HG03442 (cell line): ENCODE results near the gene AZI2.

Source experiments
- ATAC-seq: cut with Tn5 transposase; IDR thresholded peaks from one replicate; pipeline ENCODE4 v1.9.1; 2021; ENCODE audit warnings: mild to moderate bottlenecking, moderate library complexity; ENCODE audit not compliant: unreplicated experiment

The AZI2 gene, protein sequence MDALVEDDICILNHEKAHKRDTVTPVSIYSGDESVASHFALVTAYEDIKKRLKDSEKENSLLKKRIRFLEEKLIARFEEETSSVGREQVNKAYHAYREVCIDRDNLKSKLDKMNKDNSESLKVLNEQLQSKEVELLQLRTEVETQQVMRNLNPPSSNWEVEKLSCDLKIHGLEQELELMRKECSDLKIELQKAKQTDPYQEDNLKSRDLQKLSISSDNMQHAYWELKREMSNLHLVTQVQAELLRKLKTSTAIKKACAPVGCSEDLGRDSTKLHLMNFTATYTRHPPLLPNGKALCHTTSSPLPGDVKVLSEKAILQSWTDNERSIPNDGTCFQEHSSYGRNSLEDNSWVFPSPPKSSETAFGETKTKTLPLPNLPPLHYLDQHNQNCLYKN

GRCh38 chr3:28348629-28349468 lies at the start of gene AZI2, which contains the start of gene ZCWPW2:
Gene AZI2 (minus strand): TSS chr3:28348824. CDS start chr3:28340617, 8,207 bp downstream.
Gene ZCWPW2 (plus strand): TSS chr3:28348721. CDS start chr3:28413069, 64,348 bp downstream.
- ATAC-seq = peak; percentile 86

- ATAC-seq = no peak
These were observed 40.4 kb upstream of the AZI2 start for GRCh38 chr3:28388978-28389377.

GRCh38 chr3:28386049-28386448 lies 37.4 kb upstream of the AZI2 start:
- no peak for ATAC-seq

DNA sequence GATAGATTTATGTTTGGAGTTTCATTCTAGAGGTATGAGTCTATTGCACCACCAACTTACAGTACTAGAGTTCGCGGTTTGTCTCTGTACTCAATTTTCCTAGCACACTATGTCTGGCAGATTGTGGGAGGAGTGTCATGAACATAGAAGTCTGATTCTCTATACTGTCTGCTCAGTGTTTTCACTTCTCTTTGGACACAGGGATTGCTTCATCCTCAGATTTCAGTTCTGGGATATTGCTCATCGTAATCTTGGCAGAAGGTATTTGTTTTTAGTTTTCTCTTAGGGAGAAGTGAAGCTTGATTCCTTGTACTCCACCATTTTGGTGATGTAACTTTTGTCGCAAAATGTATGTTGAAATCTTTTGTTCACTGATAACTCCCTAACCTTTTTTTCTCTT lies 27.8 kb upstream of the AZI2 start:
- no peak for ATAC-seq

DNA sequence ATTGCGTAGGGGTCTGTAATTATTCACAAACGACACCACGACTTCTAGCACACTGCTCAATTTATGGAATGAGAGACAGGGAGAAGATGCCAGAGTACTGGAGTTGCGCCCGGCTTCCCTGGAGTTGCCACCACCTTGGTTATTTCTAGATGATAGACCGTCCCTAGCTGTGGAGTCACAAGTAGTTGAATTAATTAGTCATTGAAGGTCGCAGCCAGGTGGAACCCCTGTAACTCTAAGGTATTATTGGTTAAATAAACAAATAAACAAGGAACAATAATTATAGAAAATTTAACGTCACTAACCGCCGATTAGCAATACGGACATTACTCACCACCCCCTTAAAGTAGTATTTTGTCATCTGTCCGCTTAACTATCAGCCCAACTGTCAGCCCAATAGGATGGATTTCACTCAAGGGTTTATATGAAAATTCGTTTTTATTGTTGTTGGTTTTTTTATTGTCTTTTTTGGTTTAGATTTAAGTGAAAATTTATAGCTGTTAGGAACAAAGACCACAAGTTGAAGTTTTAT lies 911 bp upstream of the AZI2 start:
- ATAC-seq = no peak

DNA sequence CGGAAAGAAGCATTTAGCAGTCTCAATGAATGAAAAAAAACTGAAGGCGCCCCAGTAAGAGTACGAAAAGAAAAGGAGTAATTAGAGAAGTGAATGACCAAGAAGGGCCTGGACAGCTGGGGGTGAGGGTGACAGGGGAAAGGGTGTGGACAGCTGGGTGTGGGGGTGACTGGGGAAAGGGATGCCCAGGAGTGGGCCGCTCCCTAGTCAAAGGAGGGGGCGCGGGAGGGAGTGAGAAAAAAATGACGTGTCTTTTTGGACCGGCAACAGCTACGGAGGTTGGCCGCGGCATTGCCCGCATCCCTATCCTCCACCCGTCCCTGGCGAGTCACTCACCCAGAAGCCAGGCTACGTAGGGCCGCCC lies 377 bp downstream of the AZI2 start:
- no peak for ATAC-seq

DNA sequence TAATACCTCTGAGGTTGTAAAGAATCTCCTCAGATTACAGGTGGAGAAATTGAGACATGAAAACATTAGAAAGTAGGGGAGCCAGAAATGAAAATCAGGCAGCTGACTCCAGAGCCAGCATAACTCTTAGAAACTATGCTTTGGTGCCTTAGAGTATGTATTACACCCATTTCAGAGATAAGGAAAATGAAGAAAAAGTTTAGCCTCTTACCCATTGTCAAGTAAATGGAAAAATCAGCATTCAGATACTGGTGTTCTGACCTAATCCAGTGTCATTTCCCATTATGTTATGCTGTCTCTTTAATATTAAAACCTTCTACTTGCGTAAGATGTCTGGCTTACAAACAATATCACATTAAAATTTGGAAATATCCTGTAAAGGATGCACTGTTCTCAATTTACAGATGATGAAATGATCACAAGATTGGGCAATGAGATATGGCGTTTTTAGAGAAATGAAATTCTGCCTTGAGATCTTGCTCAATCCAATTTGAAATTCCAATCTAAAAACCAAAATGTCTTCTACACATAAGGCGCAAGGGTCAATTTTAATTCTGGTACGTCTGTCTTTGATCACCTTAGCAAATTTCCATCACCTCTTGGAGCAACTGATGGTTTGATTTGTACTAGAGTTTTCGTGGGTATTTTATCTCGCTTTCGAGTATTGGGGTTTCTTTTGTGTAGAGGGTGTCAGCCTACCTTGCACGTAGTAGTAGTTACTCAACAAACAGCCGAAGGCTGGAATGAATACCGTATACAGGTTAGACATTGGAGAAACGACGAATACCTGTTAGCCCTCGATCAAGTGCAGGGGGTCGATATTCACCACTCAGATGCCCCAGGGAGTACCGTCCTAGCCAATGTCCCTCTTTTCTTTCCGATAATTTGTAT lies 1.0 kb downstream of the AZI2 start:
- ATAC-seq = no peak

GRCh38 chr3:28345690-28346089 lies 2.9 kb downstream of the AZI2 start:
- no peak for ATAC-seq

DNA sequence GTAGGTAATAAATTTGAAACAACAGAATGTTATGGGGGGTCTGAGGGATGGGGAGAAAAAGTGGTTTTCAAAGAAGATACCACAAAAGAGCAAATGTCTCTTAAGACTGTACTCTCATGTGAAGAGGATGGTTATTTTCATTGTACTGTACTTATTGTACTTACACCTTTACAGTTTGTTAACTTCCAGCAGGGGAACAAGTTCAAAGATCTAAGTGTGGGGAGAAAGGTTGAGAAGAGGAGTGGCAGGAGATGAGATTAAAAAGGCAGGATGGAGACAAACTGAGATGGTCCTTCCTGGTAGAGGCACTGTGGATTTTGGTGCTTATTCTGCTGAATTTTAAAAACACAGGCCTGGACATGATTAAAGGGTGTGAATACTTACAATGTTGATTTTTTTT lies 5.5 kb downstream of the AZI2 start:
- no peak for ATAC-seq

DNA sequence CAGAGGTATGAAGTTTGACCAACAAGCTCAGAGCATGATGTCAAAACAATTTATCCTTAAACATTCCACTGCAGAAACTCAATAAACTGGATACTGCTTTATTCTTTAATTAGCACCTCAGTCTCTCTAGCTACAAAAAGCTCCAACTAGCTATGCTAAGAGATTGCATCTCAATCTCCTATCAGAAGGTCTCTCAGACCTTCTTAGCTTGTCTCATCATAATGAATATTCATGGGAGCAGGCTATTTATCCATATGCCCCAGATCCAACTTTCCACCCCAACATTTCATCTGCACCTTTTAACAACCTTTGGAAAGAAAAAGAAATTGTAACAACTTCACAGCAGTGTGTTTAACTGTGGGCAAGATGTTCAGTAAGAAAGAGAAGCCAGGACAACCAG lies 11.4 kb downstream of the AZI2 start:
- no peak for ATAC-seq

DNA sequence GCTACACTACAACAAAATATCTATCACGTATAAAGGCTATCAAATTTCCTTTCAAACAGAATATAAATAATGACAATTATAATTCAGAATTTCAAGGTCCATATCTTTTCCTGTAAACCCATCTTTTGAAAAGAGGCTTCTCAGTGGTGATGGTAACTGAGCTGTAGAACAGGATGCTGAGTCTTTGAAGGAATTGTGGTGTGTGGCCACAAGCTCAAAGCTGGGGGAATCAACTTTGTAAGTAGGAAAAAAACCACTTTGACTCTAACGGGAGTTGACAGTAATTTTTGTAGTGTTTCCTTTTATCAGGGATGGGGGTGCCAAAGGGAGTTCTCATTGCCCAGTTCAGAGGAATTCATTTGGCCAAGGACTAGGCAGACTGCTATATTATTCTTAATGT lies 13.4 kb downstream of the AZI2 start:
- ATAC-seq = no peak

DNA sequence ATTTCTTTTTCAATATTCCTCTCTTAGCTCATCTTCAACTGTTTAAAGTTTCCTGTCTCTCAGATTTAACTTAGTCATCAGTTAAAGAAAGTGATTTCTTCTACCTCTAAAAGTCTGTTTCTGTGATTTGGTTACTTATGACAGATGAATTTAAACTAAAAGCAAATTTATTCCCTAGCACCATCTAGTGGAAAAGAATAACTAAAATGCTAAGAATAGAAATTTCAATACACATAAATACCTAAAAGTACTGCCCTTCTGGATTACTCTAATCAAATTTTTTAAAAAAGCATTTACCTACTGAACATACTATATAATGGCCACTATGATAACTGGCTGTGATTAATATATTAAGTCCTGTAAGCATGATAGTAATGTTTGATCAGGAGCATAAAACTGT lies 14.1 kb downstream of the AZI2 start:
- ATAC-seq = no peak

GRCh38 chr3:28328188-28329151 lies 20.2 kb downstream of the AZI2 start:
- ATAC-seq = no peak

DNA sequence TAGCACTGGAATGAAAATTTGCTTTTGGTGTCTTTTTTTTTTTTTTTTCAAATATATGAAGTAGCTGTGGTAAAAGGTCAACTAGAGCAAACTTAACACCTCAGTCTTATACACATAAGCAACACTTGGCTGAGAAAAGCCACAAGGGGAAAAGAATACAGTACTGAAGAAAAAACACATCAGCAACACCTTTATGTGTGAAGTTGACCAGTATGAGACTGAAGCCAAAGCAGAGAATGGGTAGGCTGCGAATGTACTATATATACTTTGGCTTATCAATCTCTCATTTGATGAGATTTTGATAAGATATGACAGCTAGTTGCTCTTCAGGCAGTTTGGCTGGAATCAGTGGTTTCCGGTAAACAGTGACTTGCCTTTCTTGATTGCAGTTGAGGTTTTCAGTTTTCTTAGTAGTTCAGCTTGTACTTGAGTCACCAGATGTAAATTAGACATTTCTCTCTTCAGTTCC lies 22.1 kb downstream of the AZI2 start:
- ATAC-seq = peak; percentile 87

DNA sequence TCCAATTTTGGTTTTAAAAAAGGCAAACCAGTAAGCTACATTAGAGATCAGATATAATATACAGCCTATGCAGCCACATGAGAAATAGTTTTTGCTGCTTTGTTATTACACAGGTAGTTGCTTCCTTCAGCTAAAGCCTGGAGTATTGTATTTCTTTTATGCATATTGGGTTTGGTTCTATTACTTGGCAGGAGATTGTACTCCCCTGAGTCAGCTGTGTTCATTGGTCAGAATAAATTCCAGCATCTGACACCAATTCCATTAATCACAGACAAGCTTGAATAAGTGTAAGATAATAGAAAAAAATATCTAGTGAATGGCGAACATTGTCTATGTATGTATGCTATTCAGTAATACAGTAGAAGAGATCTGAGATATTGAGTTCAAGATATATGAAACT lies 26.2 kb downstream of the AZI2 start:
- no peak for ATAC-seq

- ATAC-seq = no peak
These were observed 27.6 kb downstream of the AZI2 start for GRCh38 chr3:28320981-28321380.

DNA sequence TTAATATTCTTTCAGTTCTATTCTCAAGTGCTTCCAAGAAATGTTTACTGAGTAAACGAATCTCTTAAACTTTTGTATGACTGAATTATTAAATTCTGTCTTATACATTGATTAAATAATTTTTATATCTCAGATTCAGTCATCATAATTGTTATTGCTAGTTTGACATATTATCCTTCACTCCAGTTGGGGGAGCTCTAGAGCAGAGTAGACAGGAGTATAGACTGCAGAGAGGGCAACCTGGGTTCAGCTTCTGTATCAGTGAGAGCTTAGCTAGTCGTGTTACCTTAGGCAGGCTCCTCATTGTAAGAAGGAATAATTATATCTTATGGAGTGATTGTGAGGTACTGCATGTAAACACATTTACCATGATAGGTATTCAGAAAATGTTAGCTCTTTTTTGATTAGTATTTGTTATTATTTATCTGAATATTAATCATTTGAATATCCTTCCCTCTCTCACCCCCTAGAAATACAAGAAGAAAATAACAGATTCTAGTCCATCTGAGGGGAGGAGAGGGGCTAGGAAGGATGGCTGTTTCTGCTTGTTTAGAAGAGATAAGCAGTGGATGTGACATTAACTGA lies 31.1 kb downstream of the AZI2 start:
- ATAC-seq = peak; percentile 95

GRCh38 chr3:28316226-28316625 lies 32.4 kb downstream of the AZI2 start:
- ATAC-seq = no peak

DNA sequence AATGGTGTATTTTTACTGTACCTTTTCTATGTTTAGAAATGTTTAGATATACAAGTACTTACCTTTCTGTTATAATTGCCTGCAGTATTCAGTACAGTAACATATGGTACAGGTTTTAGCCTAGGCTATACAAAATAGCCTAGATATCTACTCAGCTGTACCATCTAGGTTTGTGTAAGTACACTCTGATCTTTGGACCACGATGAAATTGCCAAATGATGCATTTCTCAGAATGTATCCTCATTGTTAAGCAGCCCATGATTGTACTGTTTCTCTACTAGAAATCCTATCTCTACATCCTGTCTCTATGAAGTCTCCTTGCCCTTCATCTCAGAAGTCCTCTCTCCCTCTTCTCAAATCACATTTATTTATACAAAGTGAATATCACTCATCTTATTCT lies 32.9 kb downstream of the AZI2 start:
- ATAC-seq = no peak
